ENCODE measurements around the gene USP46. TPM values are rescaled to one million over a fixed set of nuclear protein-coding genes. Genes with fewer than 3 reads are reported as not detected.

USP46 gene
- total RNA-seq, 2 donors from 2014 or later = 9.2 to 26.3 TPM

DNA sequence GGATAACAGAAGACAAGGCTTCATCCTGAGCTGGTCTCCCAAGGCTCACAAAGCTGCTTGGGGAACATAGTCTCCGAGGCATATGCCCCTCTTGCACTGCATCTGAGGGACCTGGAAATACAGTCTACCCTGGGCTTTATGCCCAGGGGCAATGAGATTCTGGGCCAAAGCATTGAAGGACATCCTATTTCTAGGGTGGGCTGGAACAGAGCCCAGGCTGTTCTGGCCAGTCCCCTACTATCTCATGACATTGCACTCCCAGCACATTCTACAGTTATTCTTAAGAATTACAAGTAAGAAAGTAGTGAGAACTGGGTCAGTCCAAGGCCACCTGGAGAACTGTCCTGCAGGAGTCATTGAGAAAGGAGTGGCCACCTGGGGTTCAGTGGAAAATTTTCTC lies 107.6 kb downstream of the USP46 start:
- H3K4me1 ChIP-seq (replicated peaks) = no peaks in the 10 kb centered on the region
- H3K9me3 ChIP-seq = no peaks in the 10 kb centered on the region
- H3K27ac ChIP-seq = no peak overlapping the region
- intact Hi-C loops (cut with DNase I) = no loop called here
- WGBS = 67% methylated on average over 1 of the region's 1 CpG
- H3K27me3 ChIP-seq (replicated peaks; ENCODE audit: insufficient read depth) = no peaks in the 10 kb centered on the region
- no peak overlapping the region for H3K4me3 ChIP-seq
- no peaks in the 10 kb centered on the region for H3K36me3 ChIP-seq
- TF ChIP-seq POLR2AphosphoS5 (IDR thresholded peaks at IDR 0.05) (no peak), POLR2A (IDR thresholded peaks at IDR 0.05) (no peak)
- TF ChIP-seq, protein P1, sequence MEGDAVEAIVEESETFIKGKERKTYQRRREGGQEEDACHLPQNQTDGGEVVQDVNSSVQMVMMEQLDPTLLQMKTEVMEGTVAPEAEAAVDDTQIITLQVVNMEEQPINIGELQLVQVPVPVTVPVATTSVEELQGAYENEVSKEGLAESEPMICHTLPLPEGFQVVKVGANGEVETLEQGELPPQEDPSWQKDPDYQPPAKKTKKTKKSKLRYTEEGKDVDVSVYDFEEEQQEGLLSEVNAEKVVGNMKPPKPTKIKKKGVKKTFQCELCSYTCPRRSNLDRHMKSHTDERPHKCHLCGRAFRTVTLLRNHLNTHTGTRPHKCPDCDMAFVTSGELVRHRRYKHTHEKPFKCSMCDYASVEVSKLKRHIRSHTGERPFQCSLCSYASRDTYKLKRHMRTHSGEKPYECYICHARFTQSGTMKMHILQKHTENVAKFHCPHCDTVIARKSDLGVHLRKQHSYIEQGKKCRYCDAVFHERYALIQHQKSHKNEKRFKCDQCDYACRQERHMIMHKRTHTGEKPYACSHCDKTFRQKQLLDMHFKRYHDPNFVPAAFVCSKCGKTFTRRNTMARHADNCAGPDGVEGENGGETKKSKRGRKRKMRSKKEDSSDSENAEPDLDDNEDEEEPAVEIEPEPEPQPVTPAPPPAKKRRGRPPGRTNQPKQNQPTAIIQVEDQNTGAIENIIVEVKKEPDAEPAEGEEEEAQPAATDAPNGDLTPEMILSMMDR (IDR thresholded peaks at IDR 0.05) = no peak
- DNase-seq (ENCODE audit: low spot score) = no peak

DNA sequence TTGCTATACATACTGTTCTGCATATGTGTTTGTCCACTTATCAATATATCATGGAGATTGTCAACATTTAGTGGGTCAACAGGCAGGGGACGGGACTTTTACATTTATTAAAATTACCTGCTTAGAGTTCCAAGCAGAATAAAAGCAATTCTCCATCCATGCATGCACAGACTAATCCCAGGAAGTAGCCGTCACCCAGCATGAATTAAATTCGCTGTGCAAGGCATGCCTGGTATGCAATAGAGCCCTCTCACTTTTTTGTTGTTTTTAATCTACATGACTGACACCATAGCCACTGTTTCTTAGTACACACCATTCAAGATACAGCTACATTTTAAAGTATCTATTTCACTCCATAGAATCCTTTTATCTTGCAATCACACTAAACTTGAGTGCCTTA lies 108.9 kb downstream of the USP46 start:
- H3K4me1 ChIP-seq (replicated peaks) = no peaks in the 10 kb centered on the region
- WGBS = 51% methylated on average over 3 of the region's 3 CpGs
- no peaks in the 10 kb centered on the region for H3K36me3 ChIP-seq
- H3K27me3 ChIP-seq (replicated peaks; ENCODE audit: insufficient read depth) = no peaks in the 10 kb centered on the region
- DNase-seq (ENCODE audit: low spot score) = no peak
- no peak overlapping the region for H3K27ac ChIP-seq
- intact Hi-C loops (cut with DNase I) = no loop called here
- H3K9me3 ChIP-seq = no peaks in the 10 kb centered on the region
- H3K4me3 ChIP-seq = no peak overlapping the region
- TF ChIP-seq POLR2A (IDR thresholded peaks at IDR 0.05) (no peak), POLR2AphosphoS5 (IDR thresholded peaks at IDR 0.05) (no peak)
- TF ChIP-seq, protein P1 (IDR thresholded peaks at IDR 0.05) = no peak

DNA sequence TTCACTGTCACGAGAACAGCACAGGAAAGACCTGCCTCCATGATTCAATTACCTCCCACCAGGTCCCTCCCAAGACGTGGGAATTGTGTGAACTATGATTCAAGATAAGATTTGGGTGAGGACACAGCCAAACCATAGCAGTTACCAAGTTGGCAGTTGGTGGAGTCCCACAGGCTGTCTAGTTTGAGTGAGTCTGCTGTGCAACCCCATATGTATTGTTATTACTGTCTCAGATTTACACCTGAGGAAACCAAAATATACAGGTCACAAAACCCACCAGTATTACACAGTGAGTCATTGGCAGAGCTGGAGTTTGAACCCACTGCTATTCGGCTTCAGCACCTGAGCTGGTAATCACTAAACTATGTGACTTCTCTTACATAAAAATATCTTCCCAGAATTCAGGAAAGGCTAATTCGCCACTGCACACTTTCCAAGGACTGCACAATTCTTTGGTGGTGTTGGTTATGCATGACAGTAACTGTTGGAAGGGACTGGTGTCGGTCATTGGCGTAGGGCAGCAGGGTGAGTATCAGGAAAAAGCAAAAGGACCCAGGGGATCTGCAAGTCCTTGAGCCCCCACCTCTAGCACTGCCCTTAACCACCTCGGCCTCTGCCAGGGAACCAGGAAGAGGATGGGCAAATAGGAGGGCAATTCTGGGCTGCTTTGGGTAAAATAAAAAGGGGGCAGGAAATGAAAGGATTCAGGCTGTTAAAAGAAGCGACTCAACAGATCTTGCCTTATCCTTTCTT lies 110.1 kb downstream of the USP46 start:
- Histone ChIP-seq H3K36me3 (no peaks in the 10 kb centered on the region), H3K9me3 (no peaks in the 10 kb centered on the region), H3K4me3 (no peak overlapping the region), H3K27ac (no peak overlapping the region), H3K27me3 (replicated peaks; ENCODE audit: insufficient read depth) (no peaks in the 10 kb centered on the region), H3K4me1 (replicated peaks) (no peaks in the 10 kb centered on the region)
- WGBS = 83% methylated on average over 8 of the region's 8 CpGs
- intact Hi-C loops (cut with DNase I) = loop anchor here (10.0 kb wide), 1 partner anchor 1686 kb away; no protein-coding TSS in a partner anchor
- TF ChIP-seq POLR2A (IDR thresholded peaks at IDR 0.05) = no peak
- no peak for DNase-seq (ENCODE audit: low spot score)

DNA sequence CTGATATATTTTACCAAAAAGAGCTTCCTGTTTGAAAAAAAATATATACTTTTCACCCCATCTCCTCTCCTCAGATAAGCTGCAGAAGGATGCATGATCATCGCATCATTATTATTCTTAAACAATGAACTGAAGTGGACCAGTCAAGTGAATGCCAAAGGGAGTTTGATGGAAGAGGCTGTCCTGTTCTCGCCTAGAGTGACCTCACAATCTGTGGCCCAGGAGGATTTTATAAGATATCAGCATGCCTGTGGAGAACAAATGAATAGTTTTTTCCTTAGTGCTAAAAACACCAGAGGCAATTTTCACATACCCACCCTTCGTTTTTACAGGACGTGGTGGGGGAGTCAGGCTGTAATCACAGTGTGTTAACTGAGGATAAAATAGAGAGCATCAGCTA lies 112.7 kb downstream of the USP46 start:
- DNase-seq (ENCODE audit: low spot score) = no peak
- Histone ChIP-seq H3K27me3 (replicated peaks; ENCODE audit: insufficient read depth) (no peaks in the 10 kb centered on the region), H3K9me3 (no peaks in the 10 kb centered on the region), H3K4me1 (replicated peaks) (no peaks in the 10 kb centered on the region), H3K27ac (no peak overlapping the region), H3K36me3 (no peaks in the 10 kb centered on the region), H3K4me3 (no peak overlapping the region)
- TF ChIP-seq POLR2AphosphoS5 (IDR thresholded peaks at IDR 0.05) (no peak), POLR2A (IDR thresholded peaks at IDR 0.05) (no peak)
- TF ChIP-seq, protein P1 (IDR thresholded peaks at IDR 0.05) = no peak
- WGBS = 73% methylated on average over 4 of the region's 4 CpGs
- intact Hi-C loops (cut with DNase I) = loop anchor here (10.0 kb wide), 1 partner anchor 1688 kb away; no protein-coding TSS in a partner anchor

DNA sequence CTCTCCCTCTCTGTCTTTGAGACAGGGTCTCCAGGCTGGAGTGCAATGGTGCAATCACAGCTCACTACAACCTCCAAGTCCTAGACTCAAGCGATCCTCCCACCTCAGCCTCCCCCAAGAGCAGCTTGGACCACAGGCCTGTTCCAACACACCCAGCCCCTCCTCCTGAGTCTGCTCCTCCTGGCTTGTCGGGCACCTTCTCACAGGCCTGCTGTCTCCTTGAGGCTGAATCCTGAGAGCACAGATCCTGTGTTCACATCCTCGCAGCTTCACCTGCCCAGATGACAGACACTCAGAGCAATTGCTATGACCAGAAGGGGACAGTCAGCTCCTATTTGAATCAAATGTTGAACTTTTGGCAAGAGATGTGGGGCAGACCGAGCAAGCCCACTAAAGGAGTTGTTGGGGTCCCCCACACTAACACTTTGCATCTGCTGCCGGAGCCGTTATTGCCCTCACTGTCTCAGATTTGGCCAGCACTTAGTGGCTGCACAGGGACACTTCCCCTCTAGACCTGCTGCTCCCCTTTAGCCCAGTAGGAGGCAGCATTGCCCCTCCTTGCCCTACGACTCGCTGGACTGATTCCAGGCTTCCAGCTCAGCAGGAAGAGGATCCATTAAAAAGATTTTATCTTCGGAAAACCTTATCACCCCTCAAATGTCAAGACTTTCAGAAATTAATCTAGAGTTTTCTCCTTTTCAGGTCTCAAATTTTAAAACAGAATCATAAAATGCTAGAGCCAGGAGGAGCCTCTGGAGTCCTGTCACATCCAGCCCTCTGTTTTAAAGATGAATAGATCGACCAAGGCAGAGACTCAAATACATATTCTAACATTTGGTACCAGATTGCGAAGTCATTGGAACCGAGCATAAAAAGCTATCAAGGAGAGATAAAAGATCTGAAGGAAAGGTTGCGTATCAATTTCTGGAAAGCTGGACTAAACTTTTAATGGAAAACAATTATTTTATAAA lies 113.7 kb downstream of the USP46 start:
- Histone ChIP-seq H3K27me3 (replicated peaks; ENCODE audit: insufficient read depth) (no peaks in the 10 kb centered on the region), H3K4me1 (replicated peaks) (no peaks in the 10 kb centered on the region), H3K36me3 (no peaks in the 10 kb centered on the region), H3K4me3 (no peak overlapping the region), H3K27ac (no peak overlapping the region), H3K9me3 (no peaks in the 10 kb centered on the region)
- intact Hi-C loops (cut with DNase I) = loop anchor here (2.0 to 10.0 kb wide), 3 partner anchors 119 to 1689 kb away; no protein-coding TSS in a partner anchor
- TF ChIP-seq POLR2A (IDR thresholded peaks at IDR 0.05) (no peak), POLR2AphosphoS5 (IDR thresholded peaks at IDR 0.05) (peak; percentile 50)
- TF ChIP-seq, protein P1 (IDR thresholded peaks at IDR 0.05) = peak; percentile 76 to 88 (median 86)
- WGBS = 31% methylated on average over 13 of the region's 13 CpGs
- DNase-seq (ENCODE audit: low spot score) = peak; percentile 60
